Left forelimb (tissue), 1 donor: ENCODE results near the gene LRRC4C.

Source experiments
- DNase-seq: peaks from one replicate; pipeline ENCODE4 v3.0.0-alpha.2; 2018; ENCODE audit warnings: low spot score

LRRC4C gene

GRCh38 chr11:41116970-41117369 is 342.5 kb downstream of the LRRC4C start:
- DNase-seq: no peak

- no peak for DNase-seq
Observed at GRCh38 chr11:41115066-41115465, 344.4 kb downstream of the LRRC4C start.

GRCh38 chr11:41113160-41113559 is 346.3 kb downstream of the LRRC4C start:
- DNase-seq: no peak

GRCh38 chr11:41110527-41110926 is 348.9 kb downstream of the LRRC4C start:
- no peak for DNase-seq

DNA sequence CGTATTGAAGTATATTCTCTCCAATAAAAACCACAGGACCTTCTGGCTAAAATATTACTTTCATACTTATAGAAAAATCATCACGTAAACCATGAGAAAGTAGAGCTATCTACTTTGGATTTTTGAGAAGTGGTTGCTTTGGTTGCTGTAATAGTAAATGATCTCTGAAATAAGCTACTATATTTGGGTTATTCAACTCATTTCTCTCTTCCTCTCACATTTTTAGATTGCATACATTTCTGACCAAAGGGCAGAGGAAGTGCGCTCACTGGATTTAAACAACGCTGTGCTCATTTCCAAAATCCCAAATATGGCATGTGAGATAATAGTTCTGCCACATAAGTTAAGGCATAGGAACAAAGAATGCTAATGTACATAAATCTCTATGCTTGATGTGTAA is 357.0 kb downstream of the LRRC4C start:
- no peak for DNase-seq

DNA sequence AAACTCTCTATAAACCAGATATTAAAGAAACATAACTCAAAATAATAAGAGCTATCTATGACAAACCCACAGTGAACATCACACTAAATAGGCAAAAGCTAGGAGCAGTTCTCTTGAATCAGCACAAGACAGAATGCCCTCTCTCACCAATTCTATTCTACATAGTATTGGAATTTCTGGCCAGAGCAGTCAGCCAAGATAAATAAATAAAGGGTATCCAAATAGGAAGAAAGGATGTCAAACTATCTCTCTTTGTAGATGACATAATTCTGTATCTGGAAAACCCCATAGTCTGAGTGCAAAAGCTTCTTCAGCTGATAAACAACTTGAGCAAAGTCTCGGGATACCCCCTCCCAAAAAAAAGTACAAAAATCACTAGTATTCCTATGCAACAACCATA is 359.8 kb downstream of the LRRC4C start:
- no peak for DNase-seq

GRCh38 chr11:41085123-41085522 is 374.3 kb downstream of the LRRC4C start:
- no peak for DNase-seq

- DNase-seq: no peak
Observed at GRCh38 chr11:41081756-41082285, 377.6 kb downstream of the LRRC4C start.

GRCh38 chr11:41074318-41074717 is 385.1 kb downstream of the LRRC4C start:
- no peak for DNase-seq

DNA sequence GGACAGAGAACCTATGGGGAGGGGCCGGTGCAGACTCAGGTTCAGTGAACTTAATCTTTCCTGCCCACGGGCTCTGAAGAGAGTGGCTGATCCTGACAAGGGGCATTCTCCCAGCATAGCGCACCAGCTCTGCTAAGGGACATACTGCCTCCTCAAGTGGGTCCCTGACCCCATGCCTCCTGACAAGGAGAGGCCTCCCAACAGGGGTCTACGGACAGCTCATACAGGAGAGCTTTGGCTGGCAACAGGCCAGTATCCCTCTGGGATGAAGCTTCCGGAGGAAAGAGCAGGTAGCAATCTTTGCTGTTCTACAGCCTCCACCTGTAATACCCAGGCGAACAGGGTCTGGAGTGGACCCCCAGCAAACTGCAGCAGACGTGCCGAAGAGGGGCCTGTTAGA is 394.0 kb downstream of the LRRC4C start:
- no peak for DNase-seq

DNA sequence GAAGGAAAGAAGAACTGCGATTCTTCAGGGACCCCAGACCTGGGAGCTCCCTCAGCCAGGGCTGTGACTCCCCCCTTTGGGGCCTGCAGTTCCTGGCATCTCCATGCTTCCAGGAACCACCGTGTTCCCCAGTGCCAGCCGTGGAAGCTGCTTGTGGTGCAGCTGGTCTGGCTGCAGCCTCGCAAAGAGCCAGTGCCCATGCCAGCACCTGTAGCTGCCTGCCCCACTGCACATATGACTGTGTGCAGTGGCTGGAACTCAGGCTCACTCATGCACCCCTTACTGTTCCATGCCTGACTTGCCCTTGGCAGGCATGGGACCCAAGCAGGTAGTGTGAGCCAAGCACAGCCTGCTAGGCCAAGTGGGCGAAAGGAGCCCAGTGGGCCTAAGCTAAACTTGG is 401.3 kb downstream of the LRRC4C start:
- no peak for DNase-seq

- DNase-seq: no peak
Observed at GRCh38 chr11:41056892-41057569, 402.4 kb downstream of the LRRC4C start.

GRCh38 chr11:41053894-41054293 is 405.6 kb downstream of the LRRC4C start:
- no peak for DNase-seq

DNA sequence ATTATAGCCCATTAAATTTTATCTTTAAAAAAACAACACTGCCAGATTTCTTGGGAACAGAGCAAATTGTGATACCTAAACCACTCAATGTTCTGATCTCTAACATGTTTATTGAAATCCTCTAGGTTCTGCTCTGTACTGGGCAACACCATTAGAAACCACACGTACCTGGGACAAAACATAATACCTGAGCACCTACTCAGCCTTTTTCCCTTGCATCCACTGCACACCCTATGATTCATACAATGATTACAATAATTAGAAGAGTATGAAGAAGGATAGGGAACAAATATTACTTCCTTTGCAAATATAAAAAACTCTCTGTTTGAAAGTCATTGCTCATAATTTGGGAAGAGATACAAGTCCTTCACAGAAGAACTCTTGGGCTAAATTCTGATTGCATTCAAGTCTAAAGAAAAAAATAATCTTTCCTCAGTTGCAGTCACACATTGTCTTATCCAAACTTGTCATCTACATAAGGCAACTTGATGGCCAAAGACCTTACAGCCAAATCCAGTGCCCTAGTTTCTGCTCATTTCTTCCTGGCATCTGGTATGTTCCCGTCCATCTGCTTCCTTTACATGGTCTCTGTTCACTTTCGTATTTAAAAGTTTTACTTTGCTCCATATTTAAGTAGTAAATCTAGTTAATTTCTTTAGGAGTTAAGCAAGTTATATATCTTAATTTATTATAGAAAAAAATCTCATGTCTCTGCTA is 407.4 kb downstream of the LRRC4C start:
- no peak for DNase-seq

DNA sequence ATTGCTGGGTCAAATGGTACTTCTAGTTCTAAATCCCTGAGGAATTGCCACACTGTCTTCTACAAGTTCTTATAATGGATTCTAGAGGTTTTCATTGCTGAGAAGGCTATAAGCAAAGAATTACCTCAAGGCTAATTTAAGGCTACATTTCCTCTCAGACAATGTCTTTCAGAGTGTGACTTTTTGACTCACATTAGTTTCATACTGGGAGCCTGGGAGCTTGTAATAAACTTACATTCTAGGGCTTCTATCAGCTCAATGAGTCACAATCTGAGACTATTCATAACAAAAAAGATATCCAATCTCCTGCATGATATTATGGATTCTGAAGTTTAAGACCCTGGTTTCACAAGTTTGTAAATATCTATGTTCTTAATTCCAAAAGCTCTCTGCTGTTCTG is 408.7 kb downstream of the LRRC4C start:
- DNase-seq: no peak

GRCh38 chr11:41047229-41047628 is 412.2 kb downstream of the LRRC4C start:
- no peak for DNase-seq

DNA sequence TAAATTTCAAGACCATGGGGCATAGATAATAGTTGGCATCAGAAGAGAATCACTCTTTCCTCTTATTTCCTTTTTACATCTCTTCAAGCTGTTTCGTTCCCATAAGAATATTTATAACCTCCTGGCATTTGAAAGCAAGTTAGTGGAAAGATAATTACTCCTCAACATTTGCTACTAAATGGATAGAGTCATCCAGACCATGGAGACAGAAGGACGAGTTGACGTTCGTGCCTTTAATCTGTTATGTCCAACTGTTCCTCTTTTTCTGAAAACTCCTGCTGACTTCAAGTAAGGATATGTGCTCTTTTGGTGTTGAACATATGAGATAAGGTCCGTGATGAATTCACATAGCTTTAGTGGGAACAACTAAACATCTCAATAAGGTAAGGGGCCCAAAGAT is 414.2 kb downstream of the LRRC4C start:
- DNase-seq: no peak

- DNase-seq: no peak
Observed at GRCh38 chr11:41044747-41045146, 414.7 kb downstream of the LRRC4C start.

- DNase-seq: no peak
Observed at GRCh38 chr11:41042688-41043087, 416.8 kb downstream of the LRRC4C start.

DNA sequence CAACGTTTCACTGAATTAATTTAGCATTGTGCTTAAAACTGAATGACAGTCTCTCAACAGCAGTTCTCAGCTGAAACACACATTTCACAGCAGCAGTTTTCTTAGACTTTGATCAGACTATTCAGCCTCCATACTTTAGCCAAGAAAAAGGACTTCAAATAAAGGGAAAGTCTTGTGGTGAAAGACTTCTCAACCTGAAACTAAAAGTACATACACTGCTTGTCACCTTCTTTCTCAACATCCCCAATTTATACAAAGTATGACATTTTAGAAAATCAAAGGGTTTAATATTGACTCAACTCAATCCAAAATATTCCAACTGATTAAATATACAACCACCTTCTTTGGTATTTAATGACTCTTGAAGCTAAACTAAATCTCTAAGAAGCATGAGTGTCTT is 419.0 kb downstream of the LRRC4C start:
- no peak for DNase-seq

GRCh38 chr11:41039592-41039991 is 419.9 kb downstream of the LRRC4C start:
- DNase-seq: no peak

DNA sequence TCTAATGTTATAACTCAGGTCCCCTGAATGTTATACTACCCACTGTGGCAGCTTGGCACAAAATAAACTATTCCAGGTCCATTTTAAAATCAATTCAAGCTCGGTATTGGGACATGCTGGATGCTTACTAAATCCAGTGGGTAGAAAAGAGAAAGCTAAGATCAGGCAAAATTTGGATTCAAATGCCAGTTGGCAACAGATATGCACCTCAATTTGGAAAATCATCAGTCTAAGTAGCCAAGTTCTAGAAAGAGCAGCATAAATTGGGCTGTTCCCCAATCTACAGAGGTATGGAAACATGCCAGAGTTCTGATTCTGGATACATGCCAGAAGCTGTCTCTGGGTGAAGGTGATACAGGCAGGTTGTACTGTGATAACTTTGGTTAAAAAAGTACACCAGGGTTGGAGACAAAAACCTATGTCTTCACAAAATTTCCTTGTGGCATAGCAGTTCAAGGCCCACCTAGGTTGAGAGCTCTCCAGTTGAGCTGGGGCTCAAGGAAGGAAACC is 427.8 kb downstream of the LRRC4C start:
- no peak for DNase-seq

- DNase-seq: no peak
Observed at GRCh38 chr11:41020259-41020658, 439.2 kb downstream of the LRRC4C start.
